Stimulated activated CD8-positive, alpha-beta memory T cell treated with anti-CD3 and anti-CD28 coated beads, Interleukin-7, amount 100 ng/mL, for 4 hours (primary cell): ENCODE results near the gene DAPK2.
A peak's percentile ranks its signal among the peaks of the same experiment; 100 is the strongest.

ENCODE experiments used
- DNase-seq, 2 donors: peaks; one replicate each; pipeline ENCODE4 v3.0.0-alpha.2; 2020; ENCODE audit warnings: low read depth in 2 of 2

Gene DAPK2

GRCh38 chr15:63943829-63944680 lies 102.2 kb downstream of the DAPK2 start:
- DNase-seq = no peak

- DNase-seq = no peak
Observed at GRCh38 chr15:63942486-63943365, 103.6 kb downstream of the DAPK2 start.

- DNase-seq = no peak
Observed at GRCh38 chr15:63941698-63942465, 104.4 kb downstream of the DAPK2 start.

GRCh38 chr15:63940966-63941620 lies 105.2 kb downstream of the DAPK2 start:
- no peak for DNase-seq

GRCh38 chr15:63939531-63940130 lies 106.7 kb downstream of the DAPK2 start:
- no peak for DNase-seq

GRCh38 chr15:63938486-63939061 lies 107.7 kb downstream of the DAPK2 start:
- DNase-seq = peak; percentile 12 to 22

- no peak for DNase-seq
Observed at GRCh38 chr15:63933522-63933921, 112.8 kb downstream of the DAPK2 start.

GRCh38 chr15:63931556-63931955 lies 114.7 kb downstream of the DAPK2 start:
- DNase-seq = no peak

GRCh38 chr15:63930034-63930433 lies 116.3 kb downstream of the DAPK2 start:
- no peak for DNase-seq

- no peak for DNase-seq
Observed at GRCh38 chr15:63928185-63928842, 118.0 kb downstream of the DAPK2 start.

GRCh38 chr15:63923993-63924950 lies 122.0 kb downstream of the DAPK2 start:
- no peak for DNase-seq

GRCh38 chr15:63922916-63923315 lies 123.4 kb downstream of the DAPK2 start:
- DNase-seq = no peak

GRCh38 chr15:63922261-63922904 lies 123.9 kb downstream of the DAPK2 start:
- DNase-seq = no peak

- DNase-seq = no peak
Observed at GRCh38 chr15:63920504-63921175, 125.6 kb downstream of the DAPK2 start.

GRCh38 chr15:63918901-63919348 lies 127.4 kb downstream of the DAPK2 start:
- no peak for DNase-seq

- DNase-seq = no peak
Observed at GRCh38 chr15:63918317-63918672, 128.0 kb downstream of the DAPK2 start.

GRCh38 chr15:63917588-63918316 lies 128.5 kb downstream of the DAPK2 start:
- no peak for DNase-seq
